Measurements from ENCODE around the gene NUP214.
"Not testable (repeated sequence)": the region's sequence is repeated elsewhere in the genome, so short reads cannot be mapped to it uniquely, and the experiment has no call there.

NUP214 gene

DNA sequence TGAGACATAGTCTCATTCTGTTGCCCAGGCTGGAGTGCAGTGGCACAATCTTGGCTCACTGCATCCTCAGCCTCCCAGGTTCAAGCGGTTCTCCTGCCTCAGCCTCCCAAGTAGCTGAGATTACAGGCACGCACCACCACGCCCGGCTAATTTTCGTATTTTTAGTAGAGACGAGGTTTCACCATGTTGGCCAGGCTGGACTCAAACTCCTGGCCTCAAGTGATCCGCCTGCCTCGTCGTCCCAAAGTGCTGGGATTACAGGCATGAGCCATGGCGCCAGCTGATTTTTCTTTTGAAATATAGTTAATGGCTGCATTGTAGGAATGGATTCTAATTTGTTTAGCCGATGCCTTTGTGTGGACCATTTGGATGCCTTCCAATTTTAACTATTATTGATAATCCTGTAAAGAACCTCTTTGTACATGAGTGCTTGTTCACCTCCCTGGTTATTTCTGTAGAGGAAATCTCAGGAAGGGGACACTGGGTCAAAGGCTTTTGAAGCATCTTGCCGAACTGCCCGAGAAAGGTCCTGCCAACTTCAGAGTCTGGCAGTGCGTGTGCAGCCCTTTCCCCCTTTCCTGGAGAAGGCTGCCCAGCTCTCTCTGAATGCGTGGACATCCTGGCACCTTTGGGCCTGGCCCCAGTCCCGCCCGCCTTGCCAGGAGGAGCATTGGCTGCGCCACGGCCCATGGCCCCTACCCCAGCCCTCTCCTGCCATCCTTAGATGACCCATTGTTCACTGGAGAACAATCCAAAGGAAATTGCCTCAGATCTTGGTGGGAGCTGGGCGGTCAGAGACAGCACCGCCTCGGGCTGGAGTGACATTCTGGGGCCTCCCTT, 8.9 kb upstream of the NUP214 start:
- no peak for DNase-seq (ENCODE audit: low read depth in 2 of 2)

DNA sequence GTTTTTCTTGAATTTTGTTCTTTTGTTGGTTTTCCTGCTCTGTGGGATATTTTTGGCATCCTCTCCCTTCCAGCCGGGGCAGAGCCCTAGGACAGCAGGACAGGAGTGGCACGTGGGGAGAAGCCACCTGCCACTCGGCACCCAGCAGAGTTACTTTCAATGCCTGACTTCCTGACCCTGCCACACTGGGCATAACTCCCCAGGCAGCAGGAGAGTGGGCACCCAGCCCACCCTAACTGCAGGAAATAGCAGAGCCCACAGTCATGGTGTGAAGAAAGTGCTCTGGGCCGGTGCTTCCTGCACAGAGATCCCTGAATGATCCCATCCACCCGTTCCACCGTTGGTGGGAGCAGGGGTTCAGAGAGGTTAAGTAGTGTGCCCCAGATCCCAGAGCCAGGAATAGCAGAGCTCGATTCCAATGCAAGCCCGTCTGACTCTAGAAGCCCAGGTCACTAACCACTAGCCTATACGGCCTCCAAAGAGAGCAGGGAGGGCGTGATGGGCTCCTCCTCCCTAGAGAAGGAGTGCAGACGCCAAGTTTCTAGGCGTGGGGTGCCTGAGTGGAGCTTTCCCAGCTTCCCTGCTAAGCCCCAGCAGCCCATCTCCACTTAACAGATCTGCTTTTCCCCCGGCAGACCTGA, 8.1 kb upstream of the NUP214 start:
- DNase-seq (ENCODE audit: low read depth in 2 of 2) = no peak

DNA sequence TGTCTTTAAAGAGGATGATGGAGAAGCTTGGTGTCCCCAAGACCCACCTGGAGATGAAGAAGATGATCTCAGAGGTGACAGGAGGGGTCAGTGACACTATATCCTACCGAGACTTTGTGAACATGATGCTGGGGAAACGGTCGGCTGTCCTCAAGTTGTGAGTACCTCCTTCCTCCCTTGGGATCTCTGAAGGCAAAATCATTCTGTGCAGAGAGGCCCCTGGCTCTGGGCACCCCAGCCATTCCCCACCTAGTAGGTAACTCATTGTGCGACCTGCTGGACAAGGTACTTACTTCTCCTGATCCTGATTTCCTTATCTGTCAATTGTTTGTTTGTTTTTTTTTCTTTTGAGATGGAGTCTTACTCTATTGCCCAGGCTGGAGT, 7.6 kb upstream of the NUP214 start:
- DNase-seq (ENCODE audit: low read depth in 2 of 2) = no peak

GRCh38 chr9:131119600-131119999, 5.8 kb upstream of the NUP214 start:
- no peak for DNase-seq (ENCODE audit: low read depth in 2 of 2)

DNA sequence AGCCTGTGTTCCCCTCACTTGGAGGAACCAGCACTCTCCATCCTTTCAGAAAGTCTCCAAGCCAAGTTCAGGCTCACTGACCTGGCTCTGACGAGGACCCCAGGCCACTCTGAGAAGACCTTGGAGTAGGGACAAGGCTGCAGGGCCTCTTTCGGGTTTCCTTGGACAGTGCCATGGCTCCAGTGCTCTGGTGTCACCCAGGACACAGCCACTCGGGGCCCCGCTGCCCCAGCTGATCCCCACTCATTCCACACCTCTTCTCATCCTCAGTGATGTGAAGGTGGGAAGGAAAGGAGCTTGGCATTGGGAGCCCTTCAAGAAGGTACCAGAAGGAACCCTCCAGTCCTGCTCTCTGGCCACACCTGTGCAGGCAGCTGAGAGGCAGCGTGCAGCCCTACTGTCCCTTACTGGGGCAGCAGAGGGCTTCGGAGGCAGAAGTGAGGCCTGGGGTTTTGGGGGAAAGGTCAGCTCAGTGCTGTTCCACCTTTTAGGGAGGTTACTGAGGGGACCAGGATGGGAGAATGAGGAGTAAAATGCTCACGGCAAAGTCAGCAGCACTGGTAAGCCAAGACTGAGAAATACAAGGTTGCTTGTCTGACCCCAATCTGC, 4.7 kb upstream of the NUP214 start:
- no peak for DNase-seq (ENCODE audit: low read depth in 2 of 2)

DNA sequence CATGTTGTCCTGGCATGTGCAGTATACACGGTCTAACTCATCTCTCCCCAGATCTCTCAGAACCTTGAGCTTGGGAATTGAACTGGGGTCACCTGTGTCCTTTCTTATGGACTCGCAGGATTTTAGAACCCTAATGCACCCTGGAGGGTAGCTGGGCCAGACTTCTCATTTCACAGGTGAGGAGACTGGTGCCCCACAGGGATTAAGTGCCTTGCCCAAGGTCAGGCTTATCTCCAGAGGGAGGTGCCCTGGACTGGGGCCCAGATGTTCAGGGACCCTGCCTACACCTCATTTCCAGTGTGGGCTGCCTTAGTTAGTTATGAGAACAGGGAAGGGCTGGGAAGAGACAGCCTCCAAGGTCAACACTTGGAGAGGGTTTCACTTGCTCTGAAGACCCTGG, 4.0 kb upstream of the NUP214 start:
- no peak for DNase-seq (ENCODE audit: low read depth in 2 of 2)

DNA sequence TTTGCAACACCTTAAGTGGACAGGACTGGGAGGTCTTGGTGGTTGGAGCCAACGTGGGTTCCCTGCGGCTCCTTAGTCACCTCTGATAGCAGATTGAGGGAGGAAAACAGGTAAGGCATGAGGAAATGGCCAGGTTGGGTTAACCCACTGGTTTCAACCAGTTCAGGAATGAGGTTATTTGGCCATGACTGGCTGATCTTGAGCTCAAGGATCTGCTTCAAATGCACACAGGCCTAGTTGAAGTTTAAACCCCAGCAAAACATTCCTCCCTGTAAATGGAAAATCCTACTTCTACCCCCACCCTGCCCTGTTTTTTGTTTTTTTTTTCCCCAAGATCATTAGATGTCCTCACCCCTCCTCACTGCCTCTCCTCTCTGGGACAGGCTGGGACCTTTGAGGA, 3.2 kb upstream of the NUP214 start:
- no peak for DNase-seq (ENCODE audit: low read depth in 2 of 2)

DNA sequence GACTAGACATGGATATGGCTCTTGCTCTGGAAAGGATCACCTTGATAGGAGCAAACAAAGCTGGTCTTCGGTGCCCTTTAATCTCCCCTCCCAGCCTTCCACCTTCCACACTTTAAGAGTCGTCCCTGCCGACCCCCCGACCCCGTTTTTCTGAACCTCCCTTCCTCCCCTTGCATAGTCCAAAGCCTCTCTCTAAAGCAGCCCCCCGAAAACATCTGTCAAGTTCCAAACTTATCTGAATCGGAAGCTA, 423 bp upstream of the NUP214 start:
- DNase-seq (ENCODE audit: low read depth in 2 of 2) = no peak

- no peak for DNase-seq (ENCODE audit: low read depth in 2 of 2)
Observed at GRCh38 chr9:131126059-131126426, 657 bp downstream of the NUP214 start.

DNA sequence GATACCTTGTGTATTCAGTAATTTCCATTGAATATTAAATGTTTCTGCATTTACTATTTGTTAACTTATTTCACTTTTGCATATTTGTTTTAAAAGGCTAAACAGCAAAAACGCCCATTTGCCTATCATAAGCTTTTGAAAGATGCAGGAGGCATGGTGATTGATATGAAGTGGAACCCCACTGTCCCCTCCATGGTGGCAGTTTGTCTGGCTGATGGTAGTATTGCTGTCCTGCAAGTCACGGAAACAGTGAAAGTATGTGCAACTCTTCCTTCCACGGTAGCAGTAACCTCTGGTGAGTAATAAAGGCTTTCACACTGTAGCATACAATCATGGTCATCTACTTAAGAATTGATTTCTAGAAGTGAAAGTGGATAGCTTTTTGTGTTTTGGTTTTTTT, 3.8 kb downstream of the NUP214 start:
- DNase-seq (ENCODE audit: low read depth in 2 of 2) = no peak

GRCh38 chr9:131138676-131139075, 13.3 kb downstream of the NUP214 start:
- DNase-seq (ENCODE audit: low read depth in 2 of 2) = no peak

- no peak for DNase-seq (ENCODE audit: low read depth in 2 of 2)
Observed at GRCh38 chr9:131140112-131140511, 14.7 kb downstream of the NUP214 start.

DNA sequence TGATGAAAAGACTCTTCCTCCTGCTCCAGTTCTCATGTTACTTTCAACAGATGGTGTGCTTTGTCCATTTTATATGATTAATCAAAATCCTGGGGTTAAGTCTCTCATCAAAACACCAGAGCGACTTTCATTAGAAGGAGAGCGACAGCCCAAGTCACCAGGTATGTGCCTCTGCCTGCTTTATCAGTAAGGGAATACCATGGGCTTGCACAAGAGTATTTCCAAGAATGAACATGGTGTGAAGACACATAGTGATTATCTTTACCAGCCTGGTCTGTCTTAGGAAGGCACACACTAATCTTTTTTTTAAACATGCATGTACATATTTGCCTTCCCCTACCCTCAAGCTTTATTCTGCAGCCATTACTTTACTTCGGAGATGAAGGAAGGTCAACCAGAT, 15.2 kb downstream of the NUP214 start:
- DNase-seq (ENCODE audit: low read depth in 2 of 2) = no peak

DNA sequence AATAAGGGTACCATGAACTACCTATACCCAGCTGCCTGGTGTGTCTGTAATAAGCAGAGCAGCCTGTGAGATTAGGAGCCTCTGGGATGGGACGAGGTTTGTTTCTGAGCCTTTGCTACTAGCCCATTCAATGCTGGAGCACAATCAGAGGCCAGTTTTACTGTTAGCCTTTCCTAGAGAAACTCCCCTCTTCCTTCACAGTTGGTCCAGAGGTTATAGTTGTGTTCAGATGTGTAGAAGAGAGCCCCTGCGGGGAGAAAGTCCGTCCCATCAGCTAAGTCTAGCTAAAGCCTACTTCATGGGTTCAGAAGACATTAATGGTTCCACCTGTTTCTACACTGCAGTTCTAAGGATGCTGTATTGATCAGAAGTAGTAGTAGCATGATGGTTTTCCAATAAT, 16.8 kb downstream of the NUP214 start:
- no peak for DNase-seq (ENCODE audit: low read depth in 2 of 2)

DNA sequence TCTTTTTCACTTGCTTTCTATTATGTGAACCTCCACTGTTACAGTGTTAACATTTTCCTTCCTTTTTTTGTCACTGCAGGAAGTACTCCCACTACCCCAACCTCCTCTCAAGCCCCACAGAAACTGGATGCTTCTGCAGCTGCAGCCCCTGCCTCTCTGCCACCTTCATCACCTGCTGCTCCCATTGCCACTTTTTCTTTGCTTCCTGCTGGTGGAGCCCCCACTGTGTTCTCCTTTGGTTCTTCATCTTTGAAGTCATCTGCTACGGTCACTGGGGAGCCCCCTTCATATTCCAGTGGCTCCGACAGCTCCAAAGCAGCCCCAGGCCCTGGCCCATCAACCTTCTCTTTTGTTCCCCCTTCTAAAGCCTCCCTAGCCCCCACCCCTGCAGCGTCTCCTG, 18.8 kb downstream of the NUP214 start:
- no peak for DNase-seq (ENCODE audit: low read depth in 2 of 2)

DNA sequence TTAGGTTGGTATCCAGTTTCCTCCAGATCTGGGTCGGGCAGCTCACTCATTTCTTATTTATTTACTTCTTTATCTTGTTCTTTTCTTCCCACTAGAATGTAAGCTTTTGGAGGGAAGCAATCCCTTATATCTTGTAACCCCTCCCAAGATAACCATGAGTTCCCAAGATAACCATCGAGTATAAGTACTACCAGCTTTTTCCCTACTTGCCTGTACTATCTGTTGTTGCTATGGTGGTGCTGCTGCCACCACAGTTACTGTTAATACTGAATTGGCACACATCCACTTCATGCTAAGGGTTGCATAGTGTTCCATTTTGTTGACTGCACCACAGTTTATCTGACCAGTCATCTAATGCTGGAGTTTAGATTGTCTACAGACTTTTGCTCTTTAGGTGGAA, 19.9 kb downstream of the NUP214 start:
- no peak for DNase-seq (ENCODE audit: low read depth in 2 of 2)

- DNase-seq (ENCODE audit: low read depth in 2 of 2) = no peak
Observed at GRCh38 chr9:131146186-131146585, 20.8 kb downstream of the NUP214 start.

GRCh38 chr9:131148276-131148675, 22.9 kb downstream of the NUP214 start:
- no peak for DNase-seq (ENCODE audit: low read depth in 2 of 2)

- no peak for DNase-seq (ENCODE audit: low read depth in 2 of 2)
Observed at GRCh38 chr9:131148966-131149687, 23.7 kb downstream of the NUP214 start.

DNA sequence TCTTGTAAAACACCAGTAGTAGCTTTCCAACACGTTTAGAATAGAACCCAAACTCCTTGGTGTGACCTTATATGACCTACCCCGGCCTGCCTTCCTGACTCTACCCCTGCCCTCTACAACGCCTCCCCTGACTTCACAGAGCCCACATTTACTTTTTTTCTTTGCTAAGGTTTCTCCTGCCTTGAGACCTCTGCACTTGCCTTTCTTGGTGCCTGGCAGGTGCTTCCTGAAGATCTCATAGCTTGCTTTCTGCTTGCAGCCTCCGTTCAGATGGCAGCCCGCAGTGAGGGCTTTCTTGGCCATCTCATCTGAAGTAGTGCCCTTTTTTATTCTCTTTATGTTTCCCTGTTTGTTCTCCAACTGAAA, 24.3 kb downstream of the NUP214 start:
- no peak for DNase-seq (ENCODE audit: low read depth in 2 of 2)

GRCh38 chr9:131153595-131153994, 28.2 kb downstream of the NUP214 start:
- no peak for DNase-seq (ENCODE audit: low read depth in 2 of 2)

DNA sequence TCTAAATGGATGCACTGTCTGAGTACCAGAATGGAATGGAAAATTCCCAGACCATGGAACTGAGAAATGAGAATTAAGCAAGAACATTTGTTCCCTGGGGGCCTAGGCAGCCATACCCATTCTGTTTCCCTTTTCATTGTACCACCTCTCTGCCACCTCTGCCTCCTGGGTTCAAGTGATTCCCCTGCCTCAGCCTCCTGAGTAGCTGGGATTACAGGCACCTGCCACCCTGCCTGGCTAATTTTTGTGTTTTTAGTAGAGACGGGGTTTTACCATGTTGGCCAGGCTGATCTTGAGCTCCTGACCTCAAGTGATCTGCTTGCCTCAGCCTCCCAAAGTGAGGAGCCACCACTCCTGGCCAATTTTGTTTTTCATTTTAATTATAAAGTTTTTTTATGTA, 33.3 kb downstream of the NUP214 start:
- not testable (repeated sequence) for DNase-seq (ENCODE audit: low read depth in 2 of 2)

All from stimulated activated CD4-positive, alpha-beta T cell treated with anti-CD3 and anti-CD28 coated beads, Interleukin-15, amount 100 ng/mL, for 48 hours (primary cell).